CD4-positive, alpha-beta T cell treated with Interleukin-2 at 100 ng/mL for 4 hours (primary cell): Measurements from ENCODE around the gene MEPCE.
A peak's percentile ranks its signal among the peaks of the same experiment; 100 is the strongest.

Source experiments
- DNase-seq: peaks from one replicate; pipeline ENCODE4 v3.0.0-alpha.2; 2020; ENCODE audit warnings: low spot score

Gene MEPCE

DNA sequence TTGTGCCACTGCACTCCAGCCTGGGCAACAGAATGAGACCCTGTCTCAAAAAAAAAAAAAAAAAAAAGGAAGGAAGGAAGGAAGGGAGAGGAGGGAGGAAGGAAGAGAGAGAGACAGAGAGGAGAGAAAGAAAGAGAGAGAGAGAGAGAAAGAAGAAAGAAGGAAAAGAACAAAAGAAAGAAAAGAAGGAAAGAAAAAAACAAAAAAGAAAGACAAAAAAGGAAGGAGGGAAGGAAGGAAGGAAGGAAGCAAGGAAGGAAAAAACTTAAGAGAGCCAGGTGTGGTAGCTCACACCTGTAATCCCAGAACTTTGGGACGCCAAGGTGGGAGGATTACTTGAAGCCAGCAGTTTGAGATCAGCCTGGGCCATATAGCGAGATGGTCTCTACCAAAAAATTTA is 35.2 kb downstream of the MEPCE start:
- DNase-seq: no peak

DNA sequence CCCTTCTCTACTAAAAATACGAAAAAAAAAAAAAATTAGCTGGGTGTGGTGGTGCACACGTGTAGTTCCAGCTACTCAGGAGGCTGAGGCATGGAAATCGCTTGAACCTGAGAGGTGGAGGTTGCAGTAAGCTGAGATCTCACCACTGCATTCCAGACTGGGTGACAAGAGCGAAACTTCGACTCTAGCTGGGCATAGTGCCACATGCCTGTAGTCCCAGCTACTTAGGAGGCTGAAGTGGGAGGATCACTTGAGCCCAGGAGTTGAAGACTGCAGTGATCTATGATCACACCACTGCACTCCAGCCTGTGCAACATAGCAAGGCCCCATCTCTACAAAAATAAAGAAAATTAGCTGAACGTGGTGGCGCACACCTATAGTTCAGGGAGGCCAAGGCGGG is 35.7 kb downstream of the MEPCE start:
- no peak for DNase-seq

DNA sequence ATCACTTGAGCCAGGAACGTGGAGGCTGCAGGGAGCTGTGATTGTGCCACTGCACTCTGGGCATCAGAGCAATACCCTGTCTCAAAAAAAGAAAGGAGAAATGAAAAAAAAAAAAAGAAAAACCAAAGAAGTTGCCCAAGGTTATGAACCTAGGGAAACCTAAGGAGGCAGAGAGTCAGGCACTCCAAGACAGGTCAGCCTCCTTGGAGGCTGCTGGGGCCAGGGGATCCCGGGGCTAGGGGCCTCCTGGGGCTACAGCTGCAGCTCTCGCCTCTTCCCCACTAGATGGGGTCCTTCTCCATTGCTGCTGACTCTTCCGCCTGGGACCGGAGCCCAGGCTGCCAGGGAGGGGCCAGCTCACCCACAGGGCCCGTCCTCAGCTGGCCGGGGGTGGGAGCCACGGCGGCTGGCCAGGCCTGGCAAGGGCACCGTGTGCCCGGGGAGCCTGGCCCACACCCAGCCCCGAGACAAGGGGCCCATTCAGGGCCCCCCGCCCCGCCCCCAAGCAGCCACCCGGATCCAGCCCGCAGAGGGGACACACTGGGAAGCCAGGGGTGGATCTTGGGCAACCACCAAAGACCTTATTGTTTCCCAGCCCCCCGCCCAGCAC is 36.2 kb downstream of the MEPCE start:
- no peak for DNase-seq

DNA sequence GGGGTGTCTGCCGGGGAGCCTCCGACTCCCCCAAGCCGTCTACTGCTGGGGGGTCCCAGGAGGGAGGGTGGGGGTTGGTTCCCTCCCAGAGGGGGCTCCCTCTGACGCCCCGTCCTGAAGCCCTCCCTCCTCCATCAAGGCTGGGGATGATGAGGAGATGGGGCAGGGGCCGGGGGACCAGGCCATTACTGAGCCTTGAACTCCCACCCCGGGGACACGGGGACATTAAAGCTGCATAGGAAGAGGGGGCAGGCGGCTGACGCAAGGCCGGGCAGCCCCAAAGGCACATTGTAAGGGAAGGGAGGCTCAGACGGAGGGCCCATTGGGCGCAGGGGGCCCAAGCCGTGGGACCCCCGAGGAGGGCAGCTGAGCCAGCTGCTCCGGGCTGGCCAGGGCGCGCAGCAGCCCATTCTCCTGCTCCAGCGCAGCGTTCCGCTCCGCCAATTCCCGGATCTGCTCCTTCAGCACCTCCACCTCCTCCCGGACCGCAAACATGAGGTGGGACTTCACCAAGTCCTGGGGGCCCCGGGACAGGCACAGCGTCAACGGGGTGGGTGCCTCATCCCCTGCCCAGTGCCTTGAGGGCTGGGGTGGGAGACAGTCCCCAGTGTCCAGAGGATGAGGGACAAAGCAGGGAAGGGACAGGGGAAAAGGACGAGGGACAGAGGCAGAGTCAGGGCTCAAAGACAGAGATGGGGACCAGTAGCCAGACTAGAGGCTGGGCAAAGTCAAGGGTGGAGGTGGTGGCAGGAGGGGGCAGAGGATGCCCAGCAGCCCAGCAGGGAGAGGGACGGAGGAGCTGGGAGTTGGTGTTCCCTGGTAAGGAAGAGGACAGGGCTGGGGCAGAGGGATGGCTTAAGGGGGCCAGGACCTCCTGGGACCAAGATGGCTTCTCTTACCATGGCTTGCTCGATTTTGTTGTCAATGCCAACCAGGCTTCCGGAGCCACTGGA is 37.3 kb downstream of the MEPCE start:
- DNase-seq: no peak

DNA sequence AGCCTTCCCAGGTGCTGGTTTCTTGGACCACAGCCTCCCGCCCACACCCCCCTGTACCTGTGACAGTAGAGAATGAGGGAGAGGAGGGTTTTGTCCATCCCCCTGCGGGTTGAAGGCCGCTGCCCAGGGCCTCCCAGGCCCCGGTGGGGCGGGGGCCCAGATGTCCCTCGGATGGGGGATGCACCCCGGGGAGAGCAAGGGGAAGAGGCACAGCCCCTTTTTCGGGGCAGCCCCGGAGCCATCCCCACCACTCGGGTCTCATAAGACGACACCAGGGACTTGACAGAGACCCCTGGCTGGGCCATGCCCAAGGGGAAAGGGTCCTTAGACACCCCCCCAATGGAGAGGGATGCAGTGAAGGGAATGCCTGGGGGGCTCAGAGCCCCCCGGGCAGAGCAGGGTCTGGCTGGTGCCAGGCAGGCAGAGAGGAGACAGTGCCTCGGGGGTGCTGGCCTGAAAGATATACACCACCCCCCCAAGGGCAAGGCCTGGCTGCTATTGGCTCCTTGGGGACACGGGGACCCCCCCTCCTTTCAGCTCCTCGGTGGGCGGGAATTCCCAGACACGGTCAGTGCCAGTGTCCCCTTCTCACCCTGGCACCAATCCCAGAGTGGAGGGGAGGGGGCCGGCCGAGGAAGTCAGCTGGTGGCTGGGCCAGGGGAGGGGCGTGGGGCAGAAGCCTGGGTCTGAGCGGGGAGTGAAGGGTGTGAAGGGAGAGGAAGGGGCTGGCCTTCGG is 38.2 kb downstream of the MEPCE start:
- no peak for DNase-seq

DNA sequence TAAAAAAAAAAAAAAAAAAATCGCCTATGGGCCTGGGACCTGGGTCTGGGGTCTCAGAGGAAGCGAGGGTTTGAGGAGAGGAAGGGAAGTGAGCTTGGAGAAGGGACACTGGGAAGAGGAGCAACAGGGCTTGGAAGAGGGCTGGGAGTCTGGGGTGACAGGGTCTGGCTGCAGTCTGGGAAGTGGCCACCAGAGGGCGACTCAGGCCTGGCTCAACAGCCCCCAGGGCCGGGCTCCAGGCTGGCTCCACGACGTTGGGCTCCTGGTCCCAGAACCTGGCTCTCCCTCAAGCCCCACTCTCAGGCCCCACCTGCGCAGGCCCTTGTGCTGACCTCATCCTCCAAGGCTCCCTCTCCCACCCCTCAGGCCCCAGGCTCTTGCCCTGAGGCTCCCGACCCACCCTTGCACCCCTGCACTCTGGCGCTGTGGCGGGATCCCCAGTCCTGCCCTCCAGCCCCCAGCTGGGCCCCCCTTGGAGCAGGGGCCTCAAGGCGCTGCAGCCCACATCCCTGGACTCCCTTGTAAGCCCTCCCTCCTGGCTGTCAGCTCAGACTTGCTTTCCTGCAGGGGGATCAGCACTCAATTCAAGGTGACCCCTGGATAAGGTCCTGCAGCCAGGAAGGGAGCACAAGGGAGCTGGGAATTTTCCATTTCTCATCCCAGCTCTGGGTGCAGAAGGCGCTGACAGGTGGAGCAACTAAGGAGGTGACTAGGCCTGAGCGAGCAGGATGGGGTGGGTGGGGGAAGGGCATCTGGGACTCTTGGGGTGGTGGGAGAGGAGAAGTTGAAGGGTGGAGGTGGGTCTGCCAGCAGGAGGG is 39.8 kb downstream of the MEPCE start:
- DNase-seq: peak; percentile 81

DNA sequence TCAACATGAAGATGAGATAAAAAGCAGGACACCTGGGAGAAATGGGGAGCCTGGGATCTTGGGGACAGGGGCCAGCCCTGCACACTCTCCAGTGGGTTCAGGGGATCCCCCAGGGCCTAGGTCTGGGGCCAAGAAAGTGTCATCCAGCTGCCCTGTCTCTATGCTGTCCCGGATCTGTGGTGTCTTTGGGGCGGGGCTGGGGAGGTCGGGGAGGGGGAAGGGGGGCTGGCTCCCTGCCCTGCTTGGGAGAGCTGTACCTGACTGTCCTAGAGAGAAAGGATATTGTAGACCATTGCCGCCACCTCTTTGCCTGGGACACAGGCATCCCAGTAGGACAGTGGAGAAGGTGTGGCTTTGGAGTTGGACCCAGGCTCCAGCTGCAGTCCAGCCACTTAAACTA is 41.4 kb downstream of the MEPCE start:
- no peak for DNase-seq

DNA sequence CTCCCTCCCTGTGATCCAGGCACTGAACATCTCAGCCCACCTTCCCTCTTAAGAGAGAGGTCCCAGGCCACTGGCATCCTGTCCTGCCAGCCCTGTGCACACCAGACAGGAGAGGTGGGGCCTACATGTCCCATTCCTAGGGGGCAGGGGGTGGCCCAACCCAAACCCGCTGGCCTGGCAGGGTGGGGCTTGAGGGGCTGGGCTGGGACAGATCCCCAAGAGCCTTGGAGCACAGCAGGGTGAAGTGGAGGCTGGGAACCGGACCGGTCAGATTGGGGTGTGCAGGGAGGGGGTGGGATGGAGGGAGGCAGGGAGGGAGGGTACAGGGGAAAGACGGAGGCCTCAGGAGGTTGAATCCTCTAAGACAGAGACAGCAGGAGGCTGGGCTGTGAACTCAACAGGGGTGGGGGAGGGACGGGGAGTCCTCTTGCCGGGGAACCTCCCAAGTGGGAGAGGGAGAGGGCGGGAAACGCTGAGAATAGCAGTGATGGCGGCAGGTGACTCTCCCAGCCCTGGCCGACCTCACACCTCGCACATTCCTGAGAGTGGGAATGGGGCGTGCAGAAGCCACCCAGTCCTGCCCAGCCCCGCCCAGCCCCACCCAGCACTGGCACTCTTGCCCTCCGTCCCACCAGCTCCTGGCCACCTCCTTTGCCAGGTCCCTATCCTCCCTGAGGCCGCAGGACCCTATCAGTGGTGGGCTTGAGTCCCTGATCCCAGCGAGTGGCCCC is 42.7 kb downstream of the MEPCE start:
- DNase-seq: no peak

DNA sequence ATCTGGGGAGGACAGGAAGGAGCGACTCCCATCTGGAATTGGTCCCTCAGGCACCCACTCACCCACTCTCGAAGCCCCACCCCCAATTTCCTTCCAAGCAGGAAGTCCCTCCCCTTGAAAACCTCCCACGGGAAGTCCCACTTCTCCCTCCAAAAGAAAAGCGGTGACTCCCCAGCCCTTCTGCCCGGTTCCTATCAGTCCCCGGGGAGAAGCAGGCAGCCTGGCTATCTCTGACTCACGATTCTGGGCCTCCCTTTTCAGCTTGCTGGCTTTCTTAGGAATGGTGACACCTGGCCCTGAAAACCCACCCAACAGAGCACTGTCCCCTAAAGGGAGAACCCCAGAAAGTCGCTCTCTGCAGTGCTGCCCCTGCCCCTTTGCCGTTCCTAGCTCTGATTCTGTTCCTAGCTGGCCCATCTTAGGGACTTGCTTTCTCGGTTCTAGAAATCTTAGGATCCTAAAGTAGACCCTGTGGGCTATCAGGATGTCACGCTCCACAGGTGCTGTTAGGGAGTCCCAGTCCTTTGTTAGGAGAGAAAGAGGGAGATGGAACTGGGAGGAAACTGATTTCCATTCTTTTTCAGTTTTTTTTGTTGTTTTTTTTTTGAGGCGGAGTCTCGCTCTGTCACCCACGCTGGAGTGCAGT is 43.3 kb downstream of the MEPCE start:
- no peak for DNase-seq

DNA sequence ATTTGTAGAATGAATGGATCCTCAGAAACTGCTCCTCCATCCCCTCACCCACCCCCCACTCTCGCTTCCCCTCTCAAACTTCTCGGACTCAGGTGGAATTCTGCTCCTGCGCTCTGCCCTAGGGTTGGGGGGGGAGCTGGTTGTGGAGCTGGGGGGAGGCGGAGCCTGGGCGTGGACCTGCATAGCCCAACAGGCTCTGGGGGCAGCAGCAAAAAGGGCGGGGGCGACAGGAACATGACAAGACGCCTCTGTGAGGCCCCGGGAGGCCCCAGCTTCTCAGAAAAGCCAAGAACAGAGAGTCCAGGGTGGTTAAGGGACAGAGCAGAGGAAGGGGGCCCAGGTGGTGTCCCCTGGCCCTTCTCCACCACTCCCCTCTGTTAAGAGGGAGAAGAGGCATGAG is 45.9 kb downstream of the MEPCE start:
- no peak for DNase-seq

DNA sequence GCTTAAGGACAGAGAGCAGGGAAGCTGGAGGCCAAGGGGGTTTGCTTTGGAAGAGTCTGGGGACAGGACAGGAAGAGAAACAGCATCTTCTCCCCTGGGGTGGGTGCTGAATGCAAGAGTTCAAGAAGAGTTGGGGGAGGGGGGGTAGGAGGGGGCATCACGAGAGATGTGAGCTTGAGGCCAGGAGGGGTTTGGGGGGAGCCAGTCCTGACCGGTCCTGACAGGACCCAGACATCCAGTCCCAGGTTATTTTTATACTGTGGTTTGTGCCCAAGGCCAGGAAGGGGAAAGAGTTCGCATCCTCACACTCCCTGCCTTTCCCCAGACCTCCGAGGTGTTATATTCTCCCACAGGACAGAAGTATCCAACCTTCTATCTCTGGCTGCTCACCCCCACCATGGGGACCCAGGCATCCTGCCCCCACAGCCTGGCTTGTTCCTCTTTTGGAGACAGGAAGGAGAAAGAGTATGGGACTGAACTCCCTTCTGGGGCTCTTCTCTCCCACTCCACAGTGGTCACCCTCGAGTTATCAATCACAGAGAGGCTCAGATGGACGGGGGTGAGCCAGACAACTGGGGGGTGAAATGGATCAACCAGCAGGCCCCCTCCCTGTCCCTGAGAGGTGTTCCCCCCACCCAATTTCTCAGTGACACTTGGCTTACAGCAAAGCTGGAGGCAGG is 46.6 kb downstream of the MEPCE start:
- DNase-seq: no peak

DNA sequence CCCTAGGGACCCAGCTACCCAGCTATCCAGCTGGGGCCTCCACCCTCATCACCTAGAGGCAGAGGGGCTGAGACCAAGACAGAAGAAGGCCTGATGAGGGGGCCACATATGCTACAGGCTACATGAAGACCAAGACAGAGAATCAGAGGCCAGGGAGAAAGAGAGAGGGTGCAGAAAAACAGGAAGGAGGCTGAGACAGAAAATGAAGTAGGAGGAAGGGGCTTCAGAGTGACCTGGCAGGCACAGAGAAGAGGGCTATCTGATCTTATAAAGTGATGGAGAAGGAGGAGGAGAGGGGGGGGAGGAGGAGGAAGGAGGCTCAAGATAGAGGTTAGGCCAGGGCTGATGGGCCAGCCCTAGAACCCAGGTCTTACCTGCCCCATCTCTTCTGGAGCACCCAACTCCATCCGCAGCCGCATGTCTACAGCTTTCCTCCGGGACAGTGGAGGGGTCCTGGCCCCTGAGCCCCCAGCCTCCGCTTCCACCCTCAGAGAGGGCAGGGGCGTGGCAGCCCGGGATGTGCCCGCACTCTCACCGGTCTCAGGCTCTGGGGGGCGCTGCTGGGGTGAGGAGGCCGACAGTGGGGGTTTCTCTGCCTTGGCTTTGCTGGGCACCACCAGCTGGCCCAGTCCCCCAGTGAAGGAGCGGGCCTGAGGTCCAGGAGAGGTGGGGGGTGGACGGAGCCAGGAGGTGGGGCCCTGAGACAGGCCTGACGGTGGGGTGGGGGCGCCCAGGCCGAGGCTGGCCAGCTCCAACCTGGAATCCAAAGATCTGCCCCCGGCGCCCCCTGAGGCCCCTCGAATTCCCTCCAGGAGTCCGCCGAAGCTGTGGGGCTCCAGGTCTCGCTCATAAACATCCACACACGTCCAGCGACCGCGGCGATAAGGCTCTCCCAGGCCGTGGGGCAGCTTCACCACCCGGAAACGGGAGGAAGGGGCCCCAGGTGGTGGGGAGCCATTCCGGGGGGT is 47.6 kb downstream of the MEPCE start:
- DNase-seq: peak; percentile 24

DNA sequence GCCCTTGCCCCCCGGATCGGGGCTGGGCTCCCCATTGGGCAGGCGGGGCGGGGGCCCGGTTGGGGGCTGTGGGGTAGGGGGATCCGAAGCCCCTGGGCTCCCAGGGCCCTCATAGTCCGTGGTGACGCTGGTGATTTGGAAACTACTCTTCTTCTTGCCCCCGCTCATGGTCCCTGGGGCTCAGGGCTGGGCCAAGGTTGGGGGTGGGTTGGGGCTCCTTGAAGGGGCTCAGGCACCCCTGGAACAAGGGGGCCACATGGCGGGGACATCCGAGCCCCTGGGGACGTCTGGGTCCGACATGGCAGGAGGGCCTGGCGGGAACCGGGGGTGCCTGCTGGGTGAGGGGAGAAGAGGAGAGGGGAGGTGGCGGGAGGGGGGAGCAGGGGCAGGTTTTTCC is 48.2 kb downstream of the MEPCE start:
- DNase-seq: no peak

DNA sequence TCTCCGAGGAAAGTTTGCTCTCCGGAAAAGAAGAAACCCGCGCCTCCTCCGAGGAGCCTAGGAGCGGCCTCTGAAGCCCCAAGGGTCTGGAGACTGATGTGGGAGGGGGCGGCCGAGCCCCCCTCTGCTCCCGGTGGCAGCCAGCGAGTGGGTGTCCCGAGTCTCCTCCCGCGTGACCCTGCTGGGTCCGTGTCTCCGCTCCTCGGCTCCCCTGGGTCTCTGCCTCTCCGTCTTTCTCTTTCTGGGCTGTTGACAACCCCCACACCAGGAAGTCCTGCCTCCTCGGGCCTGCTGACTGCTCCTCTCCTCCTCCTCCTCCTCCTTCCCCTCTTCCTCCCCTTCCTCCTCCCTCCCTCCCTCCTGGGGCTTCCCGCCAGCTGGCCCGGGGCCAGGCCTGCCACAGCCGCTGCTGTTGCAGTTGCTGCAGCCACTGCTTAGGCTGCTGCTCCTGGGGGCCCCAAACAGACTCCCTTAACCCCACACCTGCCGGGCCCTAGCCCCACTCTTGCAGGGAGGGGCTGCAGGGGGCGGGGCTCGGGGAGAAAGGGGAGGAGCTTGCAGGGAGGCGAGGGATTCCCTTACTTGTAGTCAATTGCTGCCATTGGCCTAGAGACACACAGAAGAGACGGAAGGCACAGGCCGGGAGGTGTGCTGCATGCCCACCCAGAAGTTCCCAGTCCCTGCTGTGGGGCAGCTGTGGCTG is 49.5 kb downstream of the MEPCE start, which contains the start of gene TSC22D4:
Gene TSC22D4 (minus strand): TSS at position 257 of the 703 bp plus-strand sequence. CDS start 1,176 bp downstream, outside the sequence.
- DNase-seq: peak; percentile 93

DNA sequence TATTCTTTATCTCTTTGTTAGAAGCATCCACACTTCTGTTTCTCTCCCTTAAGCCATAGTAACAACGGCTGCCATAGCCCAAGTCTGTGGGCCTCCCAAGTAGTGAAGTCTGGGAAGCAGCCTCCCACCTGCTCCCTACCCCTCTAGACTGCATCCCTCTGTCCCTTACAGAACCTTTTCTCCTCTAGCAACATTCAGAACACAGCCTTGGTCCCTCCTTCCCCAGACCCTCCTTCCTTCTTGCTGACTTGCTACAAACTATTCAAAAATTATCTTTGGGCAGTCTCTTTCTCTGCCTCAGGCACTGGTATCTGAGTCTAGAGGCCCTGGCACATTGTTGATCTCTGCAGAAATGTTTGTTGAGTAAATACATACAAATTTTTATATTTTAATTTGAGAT is 51.8 kb downstream of the MEPCE start:
- no peak for DNase-seq

DNA sequence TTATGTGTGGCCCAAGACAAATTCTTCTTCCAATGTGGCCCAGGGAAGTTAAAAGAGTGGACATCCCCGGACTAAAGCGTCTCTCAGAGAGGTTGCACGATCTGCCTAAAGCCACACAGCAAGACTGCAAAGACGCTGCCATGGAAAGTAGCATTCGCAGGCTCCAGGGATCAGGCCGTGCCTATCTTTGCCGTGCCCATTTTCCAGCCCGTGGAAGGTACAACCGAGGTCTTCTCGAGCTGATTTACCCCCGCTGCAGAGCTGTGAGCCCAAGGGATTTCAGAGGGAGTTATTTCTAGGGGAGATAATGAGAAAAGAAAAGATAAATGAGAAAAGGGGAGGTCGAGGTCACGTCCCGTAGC is 53.1 kb downstream of the MEPCE start:
- DNase-seq: no peak

DNA sequence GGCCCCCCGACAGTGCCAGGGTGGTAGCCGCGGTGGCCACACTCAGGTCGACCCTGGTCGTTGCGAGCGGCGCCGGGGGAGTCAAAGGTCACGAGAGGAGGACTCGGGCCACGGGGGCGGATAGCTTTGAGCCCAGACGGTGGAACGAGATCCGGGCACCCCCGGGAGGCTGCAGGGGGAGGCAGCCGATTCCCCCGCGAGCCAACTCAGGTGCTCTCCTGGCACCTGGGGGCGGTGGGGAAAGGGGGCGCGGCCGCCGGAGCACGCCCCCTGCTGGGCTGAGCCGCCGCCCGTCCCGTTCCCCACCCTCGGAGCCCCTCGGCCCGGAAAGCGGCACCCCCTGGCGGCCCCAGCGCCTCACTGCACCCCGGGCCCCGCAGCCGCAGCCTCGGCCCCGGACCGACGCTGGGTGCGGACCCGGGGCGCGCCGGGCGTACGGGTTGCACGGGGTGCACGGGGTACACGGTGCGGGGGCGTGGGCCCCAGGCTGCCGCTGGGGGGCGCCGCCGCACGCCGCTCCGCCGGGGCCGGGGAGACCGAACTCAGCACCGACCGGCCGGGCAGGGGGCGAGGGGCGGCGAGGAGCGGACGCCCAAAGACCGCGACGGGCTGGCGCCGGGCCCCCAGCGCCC is 53.6 kb downstream of the MEPCE start:
- peak; percentile 85 for DNase-seq
